ENCODE measurements around the gene PRKAG1. TPM values are rescaled to one million over a fixed set of nuclear protein-coding genes. Genes with fewer than 3 reads are reported as not detected.

PRKAG1 gene
- polyA plus RNA-seq, 3 donors, result 80.8 to 89.0 (median 84.1) TPM

- no peak for DNase-seq (ENCODE audit: low read depth in 3 of 3, low spot score in 2 of 3)
These were observed 47.8 kb downstream of the PRKAG1 start for GRCh38 chr12:48970702-48971334.

GRCh38 chr12:48969833-48970701 is 48.5 kb downstream of the PRKAG1 start:
- DNase-seq (ENCODE audit: low read depth in 3 of 3, low spot score in 2 of 3), result no peak

DNA sequence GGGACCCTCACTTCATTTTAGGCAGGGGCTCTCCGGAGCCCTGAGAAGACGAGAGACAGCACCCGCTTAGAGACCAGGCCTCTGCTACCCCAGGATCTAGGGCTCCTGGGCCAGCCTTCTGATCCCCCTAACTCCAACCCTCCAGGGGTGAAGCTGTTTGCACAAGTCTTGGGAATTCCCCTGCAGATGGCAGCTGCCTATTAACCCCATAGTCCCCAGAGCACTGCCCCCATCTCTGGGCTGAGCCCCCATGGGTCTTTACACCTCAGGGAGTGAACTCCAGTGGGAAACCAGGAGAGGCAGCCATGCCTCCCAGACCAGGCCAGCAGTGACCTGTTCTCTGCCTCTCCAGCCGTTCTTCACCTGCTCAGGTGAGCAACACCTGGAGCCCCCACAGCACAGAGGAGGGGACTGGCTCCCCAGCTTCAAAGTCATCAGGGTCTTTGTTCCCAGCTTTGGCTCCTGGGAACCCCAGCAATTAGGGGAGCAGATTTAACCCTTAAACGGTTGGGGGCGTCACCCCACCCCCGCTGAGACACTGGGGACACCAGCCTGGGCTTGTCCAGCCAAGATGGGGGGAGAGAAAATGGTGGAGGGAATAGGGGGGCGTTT is 49.3 kb downstream of the PRKAG1 start:
- no peak for DNase-seq (ENCODE audit: low read depth in 3 of 3, low spot score in 2 of 3)

DNA sequence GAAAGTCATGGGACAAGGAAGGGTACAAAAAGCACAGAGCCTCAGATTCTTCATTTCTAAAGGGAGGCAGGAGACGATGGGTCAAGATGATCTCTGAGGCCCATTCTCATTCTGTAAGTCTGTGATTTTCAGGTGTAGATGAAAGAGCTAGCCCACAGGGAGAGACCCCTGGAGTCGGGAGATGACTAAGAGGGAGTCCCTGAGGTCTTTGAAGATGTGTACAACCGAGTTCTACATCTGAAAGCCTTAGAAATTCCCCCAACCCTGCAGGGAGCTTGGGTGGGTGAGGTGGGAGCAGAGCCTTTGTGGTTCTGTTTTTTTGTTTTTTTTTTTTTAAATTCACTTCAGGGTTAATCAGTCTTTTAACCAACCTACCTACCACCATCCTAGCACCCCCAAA is 50.1 kb downstream of the PRKAG1 start:
- DNase-seq (ENCODE audit: low read depth in 3 of 3, low spot score in 2 of 3), result no peak

DNA sequence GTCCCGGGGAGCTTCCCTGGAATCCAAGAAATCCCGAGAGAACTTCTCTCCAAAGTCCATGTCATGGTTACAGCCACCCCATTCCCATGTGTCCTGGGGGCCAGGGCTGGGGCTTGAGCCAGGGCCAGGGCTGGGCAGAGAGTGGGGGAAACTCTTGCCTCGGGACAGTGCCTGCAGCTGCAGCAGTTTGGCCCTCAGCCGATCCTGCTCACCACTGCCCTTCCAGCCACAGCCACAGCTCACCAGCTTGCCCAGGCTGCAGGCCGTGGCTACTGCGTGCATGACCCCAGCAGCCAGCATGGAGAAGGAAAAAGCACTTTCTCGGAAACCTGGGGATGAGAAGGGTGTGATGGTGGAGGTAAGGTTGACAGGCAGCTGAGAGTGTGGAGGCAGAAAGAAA is 50.6 kb downstream of the PRKAG1 start:
- no peak for DNase-seq (ENCODE audit: low read depth in 3 of 3, low spot score in 2 of 3)

GRCh38 chr12:48966177-48966895 is 52.2 kb downstream of the PRKAG1 start:
- DNase-seq (ENCODE audit: low read depth in 3 of 3, low spot score in 2 of 3), result no peak

- DNase-seq (ENCODE audit: low read depth in 3 of 3, low spot score in 2 of 3), result no peak
These were observed 53.2 kb downstream of the PRKAG1 start for GRCh38 chr12:48965298-48965838.

GRCh38 chr12:48961801-48962200 is 56.8 kb downstream of the PRKAG1 start:
- no peak for DNase-seq (ENCODE audit: low read depth in 3 of 3, low spot score in 2 of 3)

GRCh38 chr12:48961331-48961730 is 57.2 kb downstream of the PRKAG1 start:
- no peak for DNase-seq (ENCODE audit: low read depth in 3 of 3, low spot score in 2 of 3)

GRCh38 chr12:48960834-48961233 is 57.7 kb downstream of the PRKAG1 start:
- DNase-seq (ENCODE audit: low read depth in 3 of 3, low spot score in 2 of 3), result no peak

- DNase-seq (ENCODE audit: low read depth in 3 of 3, low spot score in 2 of 3), result no peak
These were observed 60.6 kb downstream of the PRKAG1 start for GRCh38 chr12:48958049-48958388.

DNA sequence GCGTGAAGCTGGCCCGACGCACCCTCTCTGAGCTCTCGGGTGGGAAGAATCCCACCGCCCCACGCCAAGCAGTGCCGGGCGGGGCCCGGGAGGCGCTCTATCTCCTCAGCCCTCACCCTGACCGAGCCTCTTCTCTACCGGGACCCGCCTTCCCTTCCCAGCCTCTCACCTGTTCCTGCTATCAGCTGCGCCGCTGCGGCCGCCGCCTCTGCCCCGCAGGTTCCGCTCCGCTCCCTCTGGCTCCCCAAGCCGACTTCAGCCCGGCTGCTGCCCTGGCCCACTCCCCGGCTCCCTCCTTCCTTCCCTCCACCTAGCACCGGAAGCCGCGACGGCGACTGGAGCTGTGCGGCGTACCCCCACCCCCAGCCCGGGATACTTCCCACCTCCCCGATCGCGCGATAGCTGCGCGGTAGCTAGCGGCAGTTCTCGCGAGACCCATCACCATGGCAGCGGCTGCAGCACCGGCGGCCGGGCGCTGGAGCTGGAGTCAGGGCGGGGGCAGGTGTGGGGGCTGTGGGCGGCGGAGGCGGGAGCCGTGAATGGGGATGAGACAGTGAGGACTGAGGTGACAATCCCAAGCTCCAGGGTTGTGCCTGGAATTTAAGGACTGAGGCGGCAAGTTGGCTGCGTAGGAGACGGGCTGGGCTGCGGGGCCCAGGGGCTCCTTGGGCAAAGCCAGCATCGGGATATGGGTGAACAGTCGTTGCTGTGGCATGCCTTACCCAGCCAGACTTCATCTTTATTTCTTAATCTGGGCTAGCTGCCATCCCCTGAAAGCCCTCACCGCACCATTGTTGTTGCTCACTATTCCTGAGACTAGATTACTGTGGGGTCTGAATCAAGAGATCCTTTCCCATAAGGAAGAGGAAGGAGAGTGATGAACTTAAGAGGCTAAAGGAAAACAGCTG is 61.2 kb downstream of the PRKAG1 start, which contains the start of gene ARF3:
TSS of gene ARF3 (minus strand) at position 347 of the 908 bp plus-strand sequence. CDS start 16,392 bp downstream, outside the sequence.
- peak; percentile 85 to 92 (median 86) for DNase-seq (ENCODE audit: low read depth in 3 of 3, low spot score in 2 of 3)

DNA sequence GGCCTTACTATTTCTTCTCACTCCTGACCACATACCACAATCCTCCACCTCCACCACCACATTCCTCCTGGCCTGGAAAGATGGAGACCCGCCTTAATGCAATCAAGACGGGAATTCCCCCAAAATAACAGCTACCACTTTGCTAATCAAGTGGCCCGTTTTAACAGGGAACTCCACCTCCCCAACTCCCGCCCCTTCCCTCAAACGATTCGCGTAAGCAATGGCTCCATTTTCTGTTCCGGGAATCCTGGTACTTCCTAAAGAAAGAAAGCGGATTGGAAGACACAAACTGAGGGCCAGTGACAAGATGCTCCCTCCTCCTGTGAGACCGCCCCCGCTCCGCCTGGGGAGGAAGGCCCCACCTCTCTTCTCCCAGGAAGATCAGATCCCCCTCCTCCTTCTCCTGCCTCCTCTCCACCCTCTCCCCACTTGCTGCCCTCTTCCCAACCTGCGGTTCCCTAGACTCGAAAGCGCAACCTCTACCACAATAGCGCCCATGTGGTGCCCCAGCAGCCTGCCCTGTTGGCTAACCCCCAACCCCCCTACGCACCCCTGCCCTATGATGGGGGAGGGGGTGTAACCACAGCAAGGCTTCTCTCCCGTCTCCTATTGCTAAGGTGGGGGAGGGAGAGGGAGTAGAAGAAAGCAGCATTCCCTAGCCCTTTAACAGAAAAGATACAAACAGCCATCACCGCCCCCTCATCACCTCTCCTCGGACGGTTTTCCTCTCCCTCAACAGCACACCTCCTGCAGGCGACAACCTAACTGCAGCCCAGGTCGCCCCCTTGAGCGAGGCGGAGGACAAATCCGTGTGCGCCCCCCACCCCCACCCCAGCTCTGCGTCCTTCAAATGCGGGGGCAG is 62.1 kb downstream of the PRKAG1 start:
- peak; percentile 80 to 88 (median 85) for DNase-seq (ENCODE audit: low read depth in 3 of 3, low spot score in 2 of 3)

GRCh38 chr12:48954841-48955501 is 63.6 kb downstream of the PRKAG1 start:
- no peak for DNase-seq (ENCODE audit: low read depth in 3 of 3, low spot score in 2 of 3)

DNA sequence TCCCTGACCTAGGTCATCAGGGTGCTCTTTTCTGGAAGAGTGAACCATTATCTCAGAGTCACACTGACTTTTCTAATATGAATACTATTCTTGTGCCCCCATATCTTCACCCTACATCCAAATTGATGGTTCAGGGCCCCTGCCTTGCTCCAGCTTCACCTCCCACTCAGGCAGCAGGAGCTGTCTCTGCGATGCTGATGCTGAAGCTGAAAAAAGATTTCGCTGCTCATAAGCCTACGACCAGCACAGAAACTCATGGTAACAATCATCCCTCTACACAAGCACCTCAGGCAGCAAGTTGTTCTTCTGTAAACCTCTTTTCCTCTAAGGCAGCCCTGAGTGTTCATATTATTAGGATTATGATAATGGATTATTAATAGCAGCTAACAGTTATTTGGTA is 64.5 kb downstream of the PRKAG1 start:
- no peak for DNase-seq (ENCODE audit: low read depth in 3 of 3, low spot score in 2 of 3)

- no peak for DNase-seq (ENCODE audit: low read depth in 3 of 3, low spot score in 2 of 3)
These were observed 65.9 kb downstream of the PRKAG1 start for GRCh38 chr12:48952691-48953090.

All from right renal cortex interstitium (tissue), 3 donors.